ENCODE data around the gene MAML2. TPM values are rescaled to one million over a fixed set of nuclear protein-coding genes. Genes with fewer than 3 reads are reported as not detected.
"Not testable (repeated sequence)": the region's sequence is repeated elsewhere in the genome, so short reads cannot be mapped to it uniquely, and the experiment has no call there.

MAML2 gene
- total RNA-seq, 1 donor from 2014 or later, result 11.9 TPM

GRCh38 chr11:96287822-96288439 lies 55.1 kb downstream of the MAML2 start:
- intact Hi-C loops (cut with micrococcal nuclease), result loop anchor here (5.0 kb wide), 2 partner anchors 81 to 211 kb away; no protein-coding TSS in a partner anchor
- Mint-ChIP-seq H3K27me3 (no peaks in the 10 kb centered on the region), H3K36me3 (ENCODE audit: low read depth) (peaks cover 37% of the 10 kb centered on the region), H3K9me3 (peaks cover 14% of the 10 kb centered on the region), H3K27ac (peak overlapping the region; percentile 69), H3K4me3 (peak overlapping the region; percentile 36), H3K4me1 (peaks cover 47% of the 10 kb centered on the region)
- no peak for DNase-seq

GRCh38 chr11:96285985-96286384 lies 57.0 kb downstream of the MAML2 start:
- not testable (repeated sequence) for H3K4me3 Mint-ChIP-seq, H3K27ac Mint-ChIP-seq, DNase-seq, H3K27me3 Mint-ChIP-seq
- Mint-ChIP-seq H3K36me3 (ENCODE audit: low read depth) (peaks cover 37% of the 10 kb centered on the region), H3K4me1 (peaks cover 39% of the 10 kb centered on the region), H3K9me3 (peaks cover 14% of the 10 kb centered on the region)
- intact Hi-C loops (cut with micrococcal nuclease), result loop anchor here (2.0 to 5.0 kb wide), 4 partner anchors 51 to 209 kb away; no protein-coding TSS in a partner anchor

- H3K36me3 Mint-ChIP-seq (ENCODE audit: low read depth), result peaks cover 34% of the 10 kb centered on the region
- H3K4me1 Mint-ChIP-seq, result peaks cover 40% of the 10 kb centered on the region
- intact Hi-C loops (cut with micrococcal nuclease), result loop anchor here (2.0 to 5.0 kb wide), 4 partner anchors 50 to 208 kb away; no protein-coding TSS in a partner anchor
- no peak for DNase-seq
- no peak overlapping the region for H3K4me3 Mint-ChIP-seq
- peak overlapping the region; percentile 25 for H3K27ac Mint-ChIP-seq
- no peaks in the 10 kb centered on the region for H3K27me3 Mint-ChIP-seq
- H3K9me3 Mint-ChIP-seq, result peaks cover 14% of the 10 kb centered on the region
These were observed 58.1 kb downstream of the MAML2 start for GRCh38 chr11:96284917-96285316.

- H3K27ac Mint-ChIP-seq, result no peak overlapping the region
- peaks cover 14% of the 10 kb centered on the region for H3K9me3 Mint-ChIP-seq
- peaks cover 41% of the 10 kb centered on the region for H3K4me1 Mint-ChIP-seq
- no peaks in the 10 kb centered on the region for H3K27me3 Mint-ChIP-seq
- H3K4me3 Mint-ChIP-seq, result no peak overlapping the region
- no peak for DNase-seq
- intact Hi-C loops (cut with micrococcal nuclease), result loop anchor here (2.0 kb wide), 2 partner anchors 50 to 96 kb away; no protein-coding TSS in a partner anchor
- H3K36me3 Mint-ChIP-seq (ENCODE audit: low read depth), result peaks cover 34% of the 10 kb centered on the region
These were observed 58.6 kb downstream of the MAML2 start for GRCh38 chr11:96284401-96284800.

- Mint-ChIP-seq H3K9me3 (peaks cover 14% of the 10 kb centered on the region), H3K4me1 (peaks cover 40% of the 10 kb centered on the region), H3K36me3 (ENCODE audit: low read depth) (peaks cover 30% of the 10 kb centered on the region), H3K27ac (no peak overlapping the region), H3K27me3 (no peaks in the 10 kb centered on the region), H3K4me3 (no peak overlapping the region)
- intact Hi-C loops (cut with micrococcal nuclease), result no loop called here
- DNase-seq, result no peak
These were observed 60.3 kb downstream of the MAML2 start for GRCh38 chr11:96282625-96283220.

GRCh38 chr11:96280444-96280843 lies 62.6 kb downstream of the MAML2 start:
- intact Hi-C loops (cut with micrococcal nuclease), result no loop called here
- peaks cover 40% of the 10 kb centered on the region for H3K4me1 Mint-ChIP-seq
- H3K9me3 Mint-ChIP-seq, result peaks cover 7% of the 10 kb centered on the region
- H3K36me3 Mint-ChIP-seq (ENCODE audit: low read depth), result peaks cover 19% of the 10 kb centered on the region
- no peaks in the 10 kb centered on the region for H3K27me3 Mint-ChIP-seq
- H3K4me3 Mint-ChIP-seq, result no peak overlapping the region
- H3K27ac Mint-ChIP-seq, result no peak overlapping the region
- no peak for DNase-seq

GRCh38 chr11:96279896-96280290 lies 63.1 kb downstream of the MAML2 start:
- Mint-ChIP-seq H3K4me1 (peaks cover 35% of the 10 kb centered on the region), H3K9me3 (peaks cover 2% of the 10 kb centered on the region), H3K27me3 (no peaks in the 10 kb centered on the region), H3K4me3 (no peak overlapping the region), H3K36me3 (ENCODE audit: low read depth) (peaks cover 14% of the 10 kb centered on the region), H3K27ac (no peak overlapping the region)
- intact Hi-C loops (cut with micrococcal nuclease), result no loop called here
- DNase-seq, result no peak

GRCh38 chr11:96279018-96279895 lies 63.7 kb downstream of the MAML2 start:
- Mint-ChIP-seq H3K27ac (peak overlapping the region; percentile 4), H3K36me3 (ENCODE audit: low read depth) (peaks cover 12% of the 10 kb centered on the region), H3K4me3 (no peak overlapping the region), H3K9me3 (no peaks in the 10 kb centered on the region), H3K27me3 (no peaks in the 10 kb centered on the region), H3K4me1 (peaks cover 31% of the 10 kb centered on the region)
- intact Hi-C loops (cut with micrococcal nuclease), result no loop called here
- no peak for DNase-seq

GRCh38 chr11:96278039-96278897 lies 64.7 kb downstream of the MAML2 start:
- Mint-ChIP-seq H3K36me3 (ENCODE audit: low read depth) (peaks cover 12% of the 10 kb centered on the region), H3K27ac (peak overlapping the region; percentile 4), H3K4me3 (no peak overlapping the region), H3K27me3 (no peaks in the 10 kb centered on the region), H3K9me3 (no peaks in the 10 kb centered on the region), H3K4me1 (peaks cover 23% of the 10 kb centered on the region)
- DNase-seq, result no peak
- intact Hi-C loops (cut with micrococcal nuclease), result no loop called here

GRCh38 chr11:96277696-96278038 lies 65.3 kb downstream of the MAML2 start:
- H3K27me3 Mint-ChIP-seq, result no peaks in the 10 kb centered on the region
- no peak overlapping the region for H3K27ac Mint-ChIP-seq
- DNase-seq, result no peak
- peaks cover 11% of the 10 kb centered on the region for H3K36me3 Mint-ChIP-seq (ENCODE audit: low read depth)
- no peak overlapping the region for H3K4me3 Mint-ChIP-seq
- H3K4me1 Mint-ChIP-seq, result peaks cover 23% of the 10 kb centered on the region
- intact Hi-C loops (cut with micrococcal nuclease), result no loop called here
- no peaks in the 10 kb centered on the region for H3K9me3 Mint-ChIP-seq

- Mint-ChIP-seq H3K27me3 (no peaks in the 10 kb centered on the region), H3K4me3 (no peak overlapping the region), H3K9me3 (peaks cover 1% of the 10 kb centered on the region), H3K36me3 (ENCODE audit: low read depth) (peaks cover 16% of the 10 kb centered on the region), H3K4me1 (peaks cover 23% of the 10 kb centered on the region), H3K27ac (no peak overlapping the region)
- intact Hi-C loops (cut with micrococcal nuclease), result no loop called here
- no peak for DNase-seq
These were observed 66.2 kb downstream of the MAML2 start for GRCh38 chr11:96276836-96277235.

- peaks cover 5% of the 10 kb centered on the region for H3K9me3 Mint-ChIP-seq
- no peak overlapping the region for H3K27ac Mint-ChIP-seq
- H3K4me3 Mint-ChIP-seq, result no peak overlapping the region
- no peaks in the 10 kb centered on the region for H3K27me3 Mint-ChIP-seq
- H3K36me3 Mint-ChIP-seq (ENCODE audit: low read depth), result peaks cover 18% of the 10 kb centered on the region
- H3K4me1 Mint-ChIP-seq, result peaks cover 23% of the 10 kb centered on the region
- intact Hi-C loops (cut with micrococcal nuclease), result no loop called here
- DNase-seq, result no peak
These were observed 67.0 kb downstream of the MAML2 start for GRCh38 chr11:96275801-96276594.

- no peak overlapping the region for H3K27ac Mint-ChIP-seq
- H3K36me3 Mint-ChIP-seq (ENCODE audit: low read depth), result peaks cover 38% of the 10 kb centered on the region
- no peaks in the 10 kb centered on the region for H3K27me3 Mint-ChIP-seq
- intact Hi-C loops (cut with micrococcal nuclease), result no loop called here
- no peak for DNase-seq
- H3K4me3 Mint-ChIP-seq, result no peak overlapping the region
- peaks cover 21% of the 10 kb centered on the region for H3K4me1 Mint-ChIP-seq
- peaks cover 15% of the 10 kb centered on the region for H3K9me3 Mint-ChIP-seq
These were observed 69.5 kb downstream of the MAML2 start for GRCh38 chr11:96273507-96273906.
